ENCODE data around the gene TMED4. TPM values are rescaled to one million over a fixed set of nuclear protein-coding genes. Genes with fewer than 3 reads are reported as not detected.

TMED4 gene
- total RNA-seq, 1 experiment from 2014 or later = 62.4 TPM

DNA sequence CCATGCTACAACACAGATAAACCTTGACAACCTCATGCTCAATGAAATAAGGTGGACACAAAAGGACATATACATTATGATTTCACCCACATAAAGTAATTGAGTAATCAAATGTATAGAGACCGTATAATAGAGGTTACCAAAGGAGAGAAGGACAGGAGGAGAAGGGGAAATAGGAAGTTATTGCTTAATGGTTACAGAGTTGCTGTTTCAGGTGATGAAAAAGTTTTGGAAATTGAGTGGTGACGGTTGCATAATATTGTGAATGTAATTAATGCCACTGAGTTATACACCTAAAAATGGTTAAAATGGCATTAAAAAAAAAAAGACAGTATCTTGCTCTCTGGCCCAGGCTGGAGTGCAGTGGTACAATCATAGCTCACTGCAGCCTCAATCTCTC is 22.9 kb upstream of the TMED4 start:
- TF ChIP-seq, protein P1, sequence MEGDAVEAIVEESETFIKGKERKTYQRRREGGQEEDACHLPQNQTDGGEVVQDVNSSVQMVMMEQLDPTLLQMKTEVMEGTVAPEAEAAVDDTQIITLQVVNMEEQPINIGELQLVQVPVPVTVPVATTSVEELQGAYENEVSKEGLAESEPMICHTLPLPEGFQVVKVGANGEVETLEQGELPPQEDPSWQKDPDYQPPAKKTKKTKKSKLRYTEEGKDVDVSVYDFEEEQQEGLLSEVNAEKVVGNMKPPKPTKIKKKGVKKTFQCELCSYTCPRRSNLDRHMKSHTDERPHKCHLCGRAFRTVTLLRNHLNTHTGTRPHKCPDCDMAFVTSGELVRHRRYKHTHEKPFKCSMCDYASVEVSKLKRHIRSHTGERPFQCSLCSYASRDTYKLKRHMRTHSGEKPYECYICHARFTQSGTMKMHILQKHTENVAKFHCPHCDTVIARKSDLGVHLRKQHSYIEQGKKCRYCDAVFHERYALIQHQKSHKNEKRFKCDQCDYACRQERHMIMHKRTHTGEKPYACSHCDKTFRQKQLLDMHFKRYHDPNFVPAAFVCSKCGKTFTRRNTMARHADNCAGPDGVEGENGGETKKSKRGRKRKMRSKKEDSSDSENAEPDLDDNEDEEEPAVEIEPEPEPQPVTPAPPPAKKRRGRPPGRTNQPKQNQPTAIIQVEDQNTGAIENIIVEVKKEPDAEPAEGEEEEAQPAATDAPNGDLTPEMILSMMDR (conservative IDR thresholded peaks at IDR 0.05) = no peak
- Mint-ChIP-seq H3K27ac (no peak overlapping the region), H3K9me3 (no peaks in the 10 kb centered on the region; a peak in 1 of 5 replicates), H3K27me3 (ENCODE audit: low read depth) (peaks cover 8% of the 10 kb centered on the region), H3K4me1 (peaks cover 9 to 19% of the 10 kb centered on the region in 2 experiments), H3K4me3 (peak overlapping the region; percentile 91 to 94; a peak in 3 of 5 replicates), H3K36me3 (ENCODE audit: insufficient read depth in 1 of 3, low read depth in 3 of 3) (peaks cover 4 to 11% (median 10%) of the 10 kb centered on the region in 3 experiments)
- Histone ChIP-seq H3K9me3 (ENCODE audit: control insufficient read depth, low read depth, low read length) (no peaks in the 10 kb centered on the region), H3K14ac (ENCODE audit: insufficient read depth, low read length) (no peak overlapping the region), H2BK15ac (ENCODE audit: low read depth, low read length) (no peak overlapping the region), H4K8ac (replicated peaks; ENCODE audit: insufficient read length, low read depth, low read length) (no peak overlapping the region), H3K27me3 (ENCODE audit: insufficient read depth, low read length) (no peaks in the 10 kb centered on the region), H2BK20ac (ENCODE audit: low read depth, low read length, poor library complexity, severe bottlenecking) (no peak overlapping the region), H2BK5ac (ENCODE audit: insufficient read length, low read length) (no peak overlapping the region), H4K91ac (ENCODE audit: insufficient read length, low read depth, low read length) (no peak overlapping the region), H3K79me2 (ENCODE audit: insufficient read depth, low read length) (peaks cover 15% of the 10 kb centered on the region; the same call in 1 of the 2 replicates), H3K18ac (ENCODE audit: insufficient read length, low read depth, low read length) (no peak overlapping the region), H3K79me1 (ENCODE audit: insufficient read depth, low read depth, low read length, poor library complexity, severe bottlenecking) (peaks cover 3% of the 10 kb centered on the region), H2AFZ (ENCODE audit: low read length) (no peak overlapping the region), H3T11ph (ENCODE audit: low read length) (no peak overlapping the region), H3K4me1 (ENCODE audit: insufficient read depth, low read length) (no peaks in the 10 kb centered on the region; the same call in 1 of the 2 replicates), H3K9ac (ENCODE audit: extremely low read depth, insufficient read length, low read length) (no peak overlapping the region), H2BK12ac (ENCODE audit: insufficient read length, low read depth, low read length) (no peak overlapping the region), H3K23me2 (ENCODE audit: insufficient read length, low read depth, low read length, poor library complexity, severe bottlenecking) (peaks cover 4% of the 10 kb centered on the region), H4K5ac (ENCODE audit: insufficient read length, low read depth, low read length) (no peak overlapping the region), H3K23ac (ENCODE audit: insufficient read length, low read depth, low read length) (no peak overlapping the region), H4K20me1 (ENCODE audit: control insufficient read depth, insufficient read depth, insufficient read length) (no peaks in the 10 kb centered on the region), H3K4me2 (ENCODE audit: insufficient read depth, insufficient read length, low read length) (no peak overlapping the region), H3K56ac (ENCODE audit: insufficient read length, low read depth, low read length) (no peak overlapping the region), H2BK120ac (ENCODE audit: low read depth, low read length, poor library complexity, severe bottlenecking) (no peak overlapping the region), H2AK5ac (ENCODE audit: insufficient read length, low read length) (no peak overlapping the region), H3K27ac (ENCODE audit: insufficient read length, low read depth, low read length) (no peak overlapping the region), H3K4ac (ENCODE audit: low read depth, low read length) (no peak overlapping the region)
- no peak for DNase-seq
- no CpG with 5 or more reads among the region's 2 CpGs for WGBS (ENCODE audit: extremely low coverage, insufficient read length, low lambda C conversion rate)
